Tibial nerve (tissue), 4 donors: Measurements from ENCODE around the gene RBM19. TPM values are rescaled to one million over a fixed set of nuclear protein-coding genes. Genes with fewer than 3 reads are reported as not detected.

Experiments used
- DNase-seq, 2 donors: peaks; one replicate each; pipeline ENCODE4 v3.0.0-alpha.2; 2019; ENCODE audit warnings: low spot score in 2 of 2
- H3K27ac ChIP-seq, 4 donors: fragments of 200-600 bp; sonication (generic) in 3 of 4; one replicate each; pipeline ENCODE4 v1.5.1; 2017 to 2019; ENCODE audit warnings: mild to moderate bottlenecking in 1 of 4
- H3K27me3 ChIP-seq, 2 donors: fragments of 200-600 bp; sonication (generic) in 1 of 2; one replicate each; pipeline versions ENCODE4 v1.5.1 to v1.6.0; 2017 to 2019
- H3K36me3 ChIP-seq, 3 donors: fragments of 200-600 bp; sonication (generic); one replicate each; pipeline ENCODE4 v1.5.1; 2018 to 2019
- H3K4me1 ChIP-seq, 4 donors: fragments of 200-600 bp; sonication (generic) in 3 of 4; one replicate each; pipeline ENCODE4 v1.5.1; 2017 to 2019
- H3K4me3 ChIP-seq, 4 donors: fragments of 200-600 bp; sonication (generic) in 3 of 4; one replicate each; pipeline ENCODE4 v1.5.1; 2017 to 2019; ENCODE audit warnings: mild to moderate bottlenecking in 1 of 4, moderate library complexity in 1 of 4
- H3K9me3 ChIP-seq, 4 donors: fragments of 200-600 bp; sonication (generic) in 3 of 4; one replicate each; pipeline ENCODE4 v1.5.1; 2017 to 2019
- CTCF ChIP-seq, 5 experiments: fragments of 200-600 bp in 3 of 5; fragments of 450-650 bp in 2 of 5; sonication (generic) in 3 of 5; IDR thresholded peaks; one replicate each; pipeline ENCODE4 v1.5.1; 2016 to 2019; ENCODE audit warnings: antibody characterized with exemption in 5 of 5, mild to moderate bottlenecking in 3 of 5, moderate library complexity in 2 of 5
- EP300 ChIP-seq, 2 donors: sonication (generic); formaldehyde crosslinking; IDR thresholded peaks; one replicate each; pipeline ENCODE4 v1.6.1; 2017; ENCODE audit warnings: antibody characterized with exemption in 2 of 2, mild to moderate bottlenecking in 1 of 2
- POLR2A ChIP-seq, 2 donors: fragments of 450-650 bp; IDR thresholded peaks; one replicate each; pipeline ENCODE4 v1.6.1; 2017; ENCODE audit warnings: antibody characterized with exemption in 2 of 2, mild to moderate bottlenecking in 2 of 2, moderate library complexity in 2 of 2
- WGBS, 2 donors: methylation state at CpG; one replicate each; pipeline ENCODE4 v1.1.5; 2018; 5-methylcytosine and 5-hydroxymethylcytosine counted together
- total RNA-seq, 4 donors: library from RNA; depleted of rRNA; stranded (reverse); fragments of >200 nt; gene quantifications; one replicate each; pipeline ENCODE4 v1.1.0, GENCODE V29; 2016

Gene RBM19
- total RNA-seq, 4 donors from 2014 or later: 32.0 to 57.9 (median 38.9) TPM

- TF ChIP-seq CTCF (IDR thresholded peaks at IDR 0.05) (no peak), EP300 (IDR thresholded peaks at IDR 0.05) (no peak), POLR2A (IDR thresholded peaks at IDR 0.05) (no peak)
- DNase-seq: no peak
- H3K4me3 ChIP-seq: no peak overlapping the region
- no peaks in the 10 kb centered on the region for H3K4me1 ChIP-seq
- no peaks in the 10 kb centered on the region for H3K9me3 ChIP-seq
- H3K36me3 ChIP-seq: peaks cover 9 to 100% (median 19%) of the 10 kb centered on the region in 3 donors
- WGBS, 2 donors: 91 to 97% methylated on average over 8 of the region's 8 CpGs
- no peak overlapping the region for H3K27ac ChIP-seq
- H3K27me3 ChIP-seq: no peaks in the 10 kb centered on the region
Measured at GRCh38 chr12:113946175-113946574, 19.9 kb downstream of the RBM19 start.

- Histone ChIP-seq H3K4me1 (no peaks in the 10 kb centered on the region), H3K27me3 (no peaks in the 10 kb centered on the region), H3K4me3 (no peak overlapping the region), H3K27ac (no peak overlapping the region), H3K9me3 (no peaks in the 10 kb centered on the region), H3K36me3 (peaks cover 9 to 100% (median 19%) of the 10 kb centered on the region in 3 donors)
- TF ChIP-seq CTCF (IDR thresholded peaks at IDR 0.05): no peak
- 88 to 92% methylated on average over 20 of the region's 20 CpGs for WGBS, 2 donors
- DNase-seq: no peak
Measured at GRCh38 chr12:113945174-113946173, 20.7 kb downstream of the RBM19 start.

GRCh38 chr12:113942209-113942608, 23.9 kb downstream of the RBM19 start:
- H3K27me3 ChIP-seq: no peaks in the 10 kb centered on the region
- H3K4me3 ChIP-seq: no peak overlapping the region
- WGBS, 2 donors: 87 to 90% methylated on average over 15 of the region's 15 CpGs
- no peak overlapping the region for H3K27ac ChIP-seq
- no peak for TF ChIP-seq EP300 (IDR thresholded peaks at IDR 0.05)
- TF ChIP-seq CTCF (IDR thresholded peaks at IDR 0.05): no peak
- TF ChIP-seq POLR2A (IDR thresholded peaks at IDR 0.05): no peak
- DNase-seq: no peak
- H3K4me1 ChIP-seq: no peaks in the 10 kb centered on the region
- no peaks in the 10 kb centered on the region for H3K9me3 ChIP-seq
- peaks cover 4 to 100% (median 19%) of the 10 kb centered on the region in 3 donors for H3K36me3 ChIP-seq

GRCh38 chr12:113941208-113941486, 25.0 kb downstream of the RBM19 start:
- Histone ChIP-seq H3K27me3 (no peaks in the 10 kb centered on the region), H3K27ac (no peak overlapping the region), H3K36me3 (peaks cover 4 to 100% (median 15%) of the 10 kb centered on the region in 3 donors), H3K4me3 (no peak overlapping the region), H3K9me3 (no peaks in the 10 kb centered on the region), H3K4me1 (no peaks in the 10 kb centered on the region)
- DNase-seq: no peak
- no peak for TF ChIP-seq CTCF (IDR thresholded peaks at IDR 0.05)
- no peak for TF ChIP-seq POLR2A (IDR thresholded peaks at IDR 0.05)
- no peak for TF ChIP-seq EP300 (IDR thresholded peaks at IDR 0.05)
- WGBS, 2 donors: 100% methylated on average over 1 of the region's 1 CpG

- Histone ChIP-seq H3K27me3 (no peaks in the 10 kb centered on the region), H3K9me3 (no peaks in the 10 kb centered on the region), H3K4me1 (no peaks in the 10 kb centered on the region), H3K27ac (no peak overlapping the region), H3K36me3 (peaks cover 4 to 100% (median 10%) of the 10 kb centered on the region in 3 donors), H3K4me3 (no peak overlapping the region)
- no peak for DNase-seq
- WGBS, 2 donors: 75 to 82% methylated on average over 9 to 11 of the region's 11 CpGs
- TF ChIP-seq POLR2A (IDR thresholded peaks at IDR 0.05) (no peak), CTCF (IDR thresholded peaks at IDR 0.05) (no peak), EP300 (IDR thresholded peaks at IDR 0.05) (no peak)
Measured at GRCh38 chr12:113940357-113941207, 25.5 kb downstream of the RBM19 start.
